Activated naive CD8-positive, alpha-beta T cell treated with anti-CD3 and anti-CD28 coated beads, Interleukin-2, amount 50 U/mL, for 24 hours (primary cell): Measurements from ENCODE around the gene SFXN1.
"Not testable (repeated sequence)": the region's sequence is repeated elsewhere in the genome, so short reads cannot be mapped to it uniquely, and the experiment has no call there.

ENCODE experiments used
- ATAC-seq: fragments of 150-1000 bp; cut with Tn5 transposase; one replicate; pipeline ENCODE4 v1.10.0; 2021
- DNase-seq: peaks from one replicate; pipeline ENCODE4 v3.0.0; 2021
- H3K27ac Mint-ChIP-seq: one replicate; pipeline ENCODE4 v1.8.0; 2021; ENCODE audit warnings: mild to moderate bottlenecking, mixed read lengths
- H3K27me3 Mint-ChIP-seq: one replicate; pipeline ENCODE4 v1.8.0; 2021; ENCODE audit warnings: mixed read lengths
- H3K36me3 Mint-ChIP-seq: one replicate; pipeline ENCODE4 v1.8.0; 2021; ENCODE audit warnings: low read depth, mixed read lengths
- H3K4me1 Mint-ChIP-seq: one replicate; pipeline ENCODE4 v1.8.0; 2021; ENCODE audit warnings: mixed read lengths
- H3K4me3 Mint-ChIP-seq: one replicate; pipeline ENCODE4 v1.8.0; 2021; ENCODE audit warnings: mild to moderate bottlenecking, moderate library complexity, mixed read lengths
- H3K9me3 Mint-ChIP-seq: one replicate; pipeline ENCODE4 v1.8.0; 2021; ENCODE audit warnings: mixed read lengths

The SFXN1 gene

DNA sequence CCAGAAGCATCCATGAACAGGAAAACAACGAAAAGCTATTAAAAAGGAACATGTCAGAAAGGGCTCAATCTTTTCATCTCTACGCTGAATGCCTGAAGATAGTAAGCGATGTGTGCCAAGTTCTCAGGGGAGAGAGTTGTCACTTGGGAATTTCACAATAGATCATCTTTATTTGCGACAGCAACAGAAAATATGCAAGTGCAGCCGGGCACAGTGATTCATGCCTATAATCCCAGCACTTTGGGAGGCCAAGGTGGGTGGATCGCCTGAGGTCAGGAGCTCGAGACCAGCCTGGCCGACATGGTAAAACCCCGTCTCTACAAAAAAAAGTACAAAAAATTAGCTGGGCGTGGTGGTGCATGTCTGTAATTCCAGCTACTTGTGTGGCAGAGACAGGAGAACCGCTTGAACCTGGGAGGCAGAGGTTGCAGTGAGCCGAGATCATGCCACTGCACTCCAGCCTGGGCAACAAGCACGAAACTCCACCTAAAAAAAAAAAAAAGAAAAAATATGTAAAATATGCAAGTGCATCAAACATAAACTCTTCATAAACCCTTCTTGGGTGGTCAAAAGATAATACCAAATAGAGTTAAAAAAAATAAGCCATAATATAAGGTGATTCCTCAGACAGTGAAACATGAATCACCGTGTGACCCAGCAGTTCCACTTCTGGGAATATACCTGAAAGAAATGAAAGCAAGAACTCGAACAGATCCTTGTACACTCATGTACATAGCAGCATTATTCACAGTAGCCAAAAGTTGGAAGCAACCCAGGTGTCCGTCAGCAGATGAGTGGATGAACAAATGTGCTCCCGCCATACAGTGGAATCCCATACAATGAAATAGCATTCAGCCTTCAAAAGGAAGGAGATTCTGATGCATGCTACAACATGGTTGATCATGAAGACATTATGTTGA, 16.2 kb downstream of the SFXN1 start:
- Mint-ChIP-seq H3K27me3 (no peaks in the 10 kb centered on the region), H3K4me1 (peaks cover 65% of the 10 kb centered on the region), H3K4me3 (no peak overlapping the region), H3K36me3 (peaks cover 74% of the 10 kb centered on the region), H3K9me3 (no peaks in the 10 kb centered on the region), H3K27ac (peak overlapping the region; percentile 78)
- DNase-seq (no peak), ATAC-seq (peak; percentile 64)

DNA sequence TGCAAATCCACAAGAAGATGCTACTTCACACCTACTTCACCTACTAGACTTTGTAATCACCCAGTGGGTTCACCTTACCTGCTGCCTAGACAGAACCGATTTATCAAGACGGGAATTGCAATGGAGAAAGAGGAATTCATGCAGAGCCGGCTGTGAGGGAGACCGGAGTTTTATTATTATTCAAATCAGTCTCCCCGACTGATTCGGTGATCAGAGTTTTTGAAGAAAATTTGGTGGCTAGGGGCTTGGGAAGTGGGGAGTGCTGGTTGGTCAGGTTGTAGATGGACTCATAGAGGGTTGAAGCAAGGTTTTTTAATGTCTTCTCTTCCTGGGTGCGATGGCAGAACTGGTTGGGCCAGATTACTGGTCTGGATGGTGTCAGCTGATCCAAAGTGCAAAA, 23.4 kb downstream of the SFXN1 start:
- peak overlapping the region; percentile 53 for H3K27ac Mint-ChIP-seq
- H3K4me3 Mint-ChIP-seq: no peak overlapping the region
- ATAC-seq (no peak), DNase-seq (no peak)
- peaks cover 55% of the 10 kb centered on the region for H3K4me1 Mint-ChIP-seq
- H3K9me3 Mint-ChIP-seq: peaks cover 3% of the 10 kb centered on the region
- H3K36me3 Mint-ChIP-seq: peaks cover 80% of the 10 kb centered on the region
- H3K27me3 Mint-ChIP-seq: no peaks in the 10 kb centered on the region

GRCh38 chr5:175507671-175508070, 29.3 kb downstream of the SFXN1 start:
- Mint-ChIP-seq H3K36me3 (peaks cover 83% of the 10 kb centered on the region), H3K27ac (peak overlapping the region; percentile 78), H3K4me1 (peaks cover 55% of the 10 kb centered on the region), H3K4me3 (peak overlapping the region; percentile 5)
- not testable (repeated sequence) for H3K9me3 Mint-ChIP-seq, H3K27me3 Mint-ChIP-seq, DNase-seq
- peak; percentile 97 for ATAC-seq

- no peaks in the 10 kb centered on the region for H3K27me3 Mint-ChIP-seq
- peaks cover 62% of the 10 kb centered on the region for H3K4me1 Mint-ChIP-seq
- H3K4me3 Mint-ChIP-seq: no peak overlapping the region
- no peak for DNase-seq
- no peaks in the 10 kb centered on the region for H3K9me3 Mint-ChIP-seq
- peaks cover 83% of the 10 kb centered on the region for H3K36me3 Mint-ChIP-seq
- H3K27ac Mint-ChIP-seq: peak overlapping the region; percentile 72
- no peak for ATAC-seq
These were observed 30.5 kb downstream of the SFXN1 start for GRCh38 chr5:175508896-175509295.

- ATAC-seq: no peak
- no peak for DNase-seq
- no peak overlapping the region for H3K4me3 Mint-ChIP-seq
- peaks cover 93% of the 10 kb centered on the region for H3K36me3 Mint-ChIP-seq
- H3K27ac Mint-ChIP-seq: peak overlapping the region; percentile 100
- peaks cover 72% of the 10 kb centered on the region for H3K4me1 Mint-ChIP-seq
- peaks cover 2% of the 10 kb centered on the region for H3K9me3 Mint-ChIP-seq
- peaks cover 2% of the 10 kb centered on the region for H3K27me3 Mint-ChIP-seq
These were observed 34.9 kb downstream of the SFXN1 start for GRCh38 chr5:175513297-175513696.

- Mint-ChIP-seq H3K27me3 (peaks cover 2% of the 10 kb centered on the region), H3K36me3 (peaks cover 93% of the 10 kb centered on the region), H3K4me3 (no peak overlapping the region), H3K27ac (peak overlapping the region; percentile 100), H3K4me1 (peaks cover 72% of the 10 kb centered on the region), H3K9me3 (peaks cover 6% of the 10 kb centered on the region)
- DNase-seq: no peak
- ATAC-seq: no peak
These were observed 35.4 kb downstream of the SFXN1 start for GRCh38 chr5:175513726-175514125.

- H3K27me3 Mint-ChIP-seq: peaks cover 2% of the 10 kb centered on the region
- H3K27ac Mint-ChIP-seq: peak overlapping the region; percentile 100
- H3K36me3 Mint-ChIP-seq: peaks cover 92% of the 10 kb centered on the region
- peak overlapping the region; percentile 66 for H3K4me3 Mint-ChIP-seq
- no peak for DNase-seq
- H3K9me3 Mint-ChIP-seq: peaks cover 13% of the 10 kb centered on the region
- H3K4me1 Mint-ChIP-seq: peaks cover 88% of the 10 kb centered on the region
- peak; percentile 44 for ATAC-seq
These were observed 38.8 kb downstream of the SFXN1 start for GRCh38 chr5:175516933-175517823.

- peaks cover 13% of the 10 kb centered on the region for H3K9me3 Mint-ChIP-seq
- peak overlapping the region; percentile 100 for H3K27ac Mint-ChIP-seq
- ATAC-seq (peak; percentile 48), DNase-seq (peak; percentile 83)
- peaks cover 2% of the 10 kb centered on the region for H3K27me3 Mint-ChIP-seq
- H3K36me3 Mint-ChIP-seq: peaks cover 92% of the 10 kb centered on the region
- H3K4me1 Mint-ChIP-seq: peaks cover 91% of the 10 kb centered on the region
- H3K4me3 Mint-ChIP-seq: peak overlapping the region; percentile 66
These were observed 39.6 kb downstream of the SFXN1 start for GRCh38 chr5:175517824-175518450.

DNA sequence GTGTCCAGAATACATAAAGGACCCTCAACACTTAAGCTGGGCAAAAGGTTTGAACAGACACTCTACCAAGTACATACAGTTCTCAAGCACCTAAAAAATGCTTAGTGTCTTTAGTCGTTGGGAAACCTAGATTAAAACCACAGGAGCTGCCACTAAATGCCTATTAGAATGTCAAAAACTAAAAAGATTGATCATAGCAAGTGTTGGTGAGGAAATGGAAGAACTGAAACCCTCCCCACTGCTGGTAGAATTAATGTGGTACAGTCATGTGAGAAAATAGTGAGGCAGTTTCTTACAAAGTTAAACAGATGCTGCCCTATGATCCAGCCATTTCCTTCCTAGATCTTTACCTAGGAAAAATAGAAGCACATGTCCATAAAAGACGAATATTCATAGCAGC, 40.6 kb downstream of the SFXN1 start:
- Mint-ChIP-seq H3K36me3 (peaks cover 90% of the 10 kb centered on the region), H3K4me3 (peak overlapping the region; percentile 85), H3K27me3 (peaks cover 2% of the 10 kb centered on the region), H3K27ac (peak overlapping the region; percentile 100), H3K4me1 (peaks cover 83% of the 10 kb centered on the region), H3K9me3 (peaks cover 13% of the 10 kb centered on the region)
- ATAC-seq: no peak
- no peak for DNase-seq

GRCh38 chr5:175520321-175520720, 42.0 kb downstream of the SFXN1 start:
- peaks cover 13% of the 10 kb centered on the region for H3K9me3 Mint-ChIP-seq
- DNase-seq (peak; percentile 65), ATAC-seq (peak; percentile 1)
- peak overlapping the region; percentile 100 for H3K27ac Mint-ChIP-seq
- peaks cover 2% of the 10 kb centered on the region for H3K27me3 Mint-ChIP-seq
- peaks cover 83% of the 10 kb centered on the region for H3K4me1 Mint-ChIP-seq
- H3K36me3 Mint-ChIP-seq: peaks cover 91% of the 10 kb centered on the region
- peak overlapping the region; percentile 85 for H3K4me3 Mint-ChIP-seq

- H3K36me3 Mint-ChIP-seq: peaks cover 88% of the 10 kb centered on the region
- peak overlapping the region; percentile 100 for H3K27ac Mint-ChIP-seq
- no peak for ATAC-seq
- H3K4me1 Mint-ChIP-seq: peaks cover 80% of the 10 kb centered on the region
- H3K4me3 Mint-ChIP-seq: peak overlapping the region; percentile 85
- no peak for DNase-seq
- peaks cover 13% of the 10 kb centered on the region for H3K9me3 Mint-ChIP-seq
- H3K27me3 Mint-ChIP-seq: peaks cover 2% of the 10 kb centered on the region
These were observed 42.5 kb downstream of the SFXN1 start for GRCh38 chr5:175520873-175521272.

DNA sequence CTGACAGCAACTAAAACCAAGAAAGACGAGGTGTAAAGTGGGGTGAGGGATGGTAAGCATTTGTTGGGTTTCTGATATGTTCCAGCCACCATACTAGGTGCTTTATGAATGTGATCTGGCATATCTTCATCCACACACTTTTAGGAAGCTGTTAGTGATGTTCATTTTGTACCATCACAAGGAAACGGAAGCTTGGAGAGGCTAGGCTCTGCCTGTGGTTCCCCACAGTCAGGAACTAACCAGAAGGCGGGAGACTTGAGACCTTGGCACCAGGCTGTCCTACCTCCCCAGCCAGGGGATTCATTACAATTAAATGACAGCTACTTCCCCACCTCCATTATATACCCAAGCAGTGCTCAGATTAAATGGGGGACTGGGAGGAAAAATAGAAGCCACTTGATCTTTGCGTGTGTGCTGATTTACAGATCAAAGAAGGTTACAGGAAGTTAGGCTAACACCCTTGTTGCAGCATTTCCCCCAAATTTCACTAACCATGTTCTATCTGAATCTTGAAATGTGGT, 43.0 kb downstream of the SFXN1 start:
- peak overlapping the region; percentile 100 for H3K27ac Mint-ChIP-seq
- peaks cover 13% of the 10 kb centered on the region for H3K9me3 Mint-ChIP-seq
- peak; percentile 50 for ATAC-seq

GRCh38 chr5:175523292-175523691, 44.9 kb downstream of the SFXN1 start:
- Mint-ChIP-seq H3K27ac (peak overlapping the region; percentile 100), H3K4me1 (peaks cover 76% of the 10 kb centered on the region)

More for the DNA sequence above, 43.0 kb downstream of the SFXN1 start:
- H3K4me3 Mint-ChIP-seq: peak overlapping the region; percentile 85
- no peak for DNase-seq
- H3K27me3 Mint-ChIP-seq: peaks cover 2% of the 10 kb centered on the region
- H3K36me3 Mint-ChIP-seq: peaks cover 90% of the 10 kb centered on the region
- peaks cover 80% of the 10 kb centered on the region for H3K4me1 Mint-ChIP-seq

GRCh38 chr5:175524211-175524610, 45.9 kb downstream of the SFXN1 start:
- H3K27me3 Mint-ChIP-seq: no peaks in the 10 kb centered on the region
- peak overlapping the region; percentile 85 for H3K4me3 Mint-ChIP-seq
- H3K4me1 Mint-ChIP-seq: peaks cover 75% of the 10 kb centered on the region
- H3K36me3 Mint-ChIP-seq: peaks cover 85% of the 10 kb centered on the region
- DNase-seq (no peak), ATAC-seq (no peak)
- peak overlapping the region; percentile 97 for H3K27ac Mint-ChIP-seq
- peaks cover 4% of the 10 kb centered on the region for H3K9me3 Mint-ChIP-seq

More at GRCh38 chr5:175523292-175523691, 44.9 kb downstream of the SFXN1 start:
- Mint-ChIP-seq H3K4me3 (peak overlapping the region; percentile 85), H3K9me3 (peaks cover 12% of the 10 kb centered on the region), H3K36me3 (peaks cover 88% of the 10 kb centered on the region), H3K27me3 (no peaks in the 10 kb centered on the region)
- DNase-seq (no peak), ATAC-seq (no peak)
